CD4-positive, CD25-positive, alpha-beta regulatory T cell (primary cell): Measurements from ENCODE around the gene RBM38. TPM values are rescaled to one million over a fixed set of nuclear protein-coding genes. Genes with fewer than 3 reads are reported as not detected.

Source experiments
- ATAC-seq, 2 donors: fragments of 150-1000 bp; cut with Tn5 transposase; one replicate each; pipeline ENCODE4 v1.10.0; 2021; ENCODE audit warnings: low read depth in 2 of 2, moderate number of reproducible peaks in 2 of 2, moderate library complexity in 1 of 2
- DNase-seq, 3 donors: peaks; one replicate each; pipeline versions ENCODE4 v3.0.0 to v3.0.0-alpha.2; 2012 to 2022; ENCODE audit warnings: mixed read lengths in 1 of 3
- H3K27ac ChIP-seq: one replicate; pipeline ENCODE4 v1.7.0; 2013; ENCODE audit warnings: mild to moderate bottlenecking, low read length; ENCODE audit not compliant: insufficient read depth, poor library complexity, severe bottlenecking
- H3K27me3 ChIP-seq: one replicate; pipeline ENCODE4 v1.7.0; 2013; ENCODE audit warnings: low read length; ENCODE audit not compliant: control insufficient read depth, insufficient read depth
- H3K36me3 ChIP-seq: one replicate; pipeline ENCODE4 v1.7.0; 2013; ENCODE audit warnings: mild to moderate bottlenecking, low read length, moderate library complexity; ENCODE audit not compliant: control insufficient read depth, insufficient read depth
- H3K4me1 ChIP-seq: 2 replicates; pipeline ENCODE4 v1.7.0; 2013; ENCODE audit warnings: mild to moderate bottlenecking, low read length; ENCODE audit not compliant: insufficient read depth, control insufficient read depth, poor library complexity, severe bottlenecking
- H3K4me3 ChIP-seq: one replicate; pipeline ENCODE4 v1.7.0; 2013; ENCODE audit warnings: low read depth, mild to moderate bottlenecking, low read length, moderate library complexity
- H3K9me3 ChIP-seq, 2 experiments: 1 replicate in 1 of 2; 2 replicates in 1 of 2; pipeline ENCODE4 v1.7.0; 2013; ENCODE audit warnings: low read length in 2 of 2, mild to moderate bottlenecking in 1 of 2, moderate library complexity in 1 of 2; ENCODE audit not compliant: control insufficient read depth in 2 of 2
- H3K27ac Mint-ChIP-seq, 3 donors: one replicate each; pipeline ENCODE4 v1.8.0; 2020 to 2022; ENCODE audit warnings: mild to moderate bottlenecking in 3 of 3, mixed read lengths in 3 of 3, moderate library complexity in 2 of 3
- H3K27me3 Mint-ChIP-seq: one replicate; pipeline ENCODE4 v1.8.0; 2022; ENCODE audit warnings: mild to moderate bottlenecking, mixed read lengths
- H3K36me3 Mint-ChIP-seq: one replicate; pipeline ENCODE4 v1.8.0; 2020; ENCODE audit warnings: mixed read lengths
- H3K4me1 Mint-ChIP-seq, 4 donors: one replicate each; pipeline ENCODE4 v1.8.0; 2020 to 2022; ENCODE audit warnings: mixed read lengths in 4 of 4, mild to moderate bottlenecking in 1 of 4
- H3K4me3 Mint-ChIP-seq, 4 donors: one replicate each; pipeline ENCODE4 v1.8.0; 2020 to 2022; ENCODE audit warnings: mild to moderate bottlenecking in 4 of 4, mixed read lengths in 4 of 4, moderate library complexity in 3 of 4
- H3K9me3 Mint-ChIP-seq, 7 donors: one replicate each; pipeline ENCODE4 v1.8.0; 2020 to 2022; ENCODE audit warnings: mixed read lengths in 7 of 7, mild to moderate bottlenecking in 3 of 7, moderate library complexity in 2 of 7
- polyA plus RNA-seq, 4 donors: library from polyadenylated mRNA; unstranded; fragments of 300-500 nt; fragmentation: Illumina TruSeq; gene quantifications; one replicate each; pipeline ENCODE4 v1.2.3, GENCODE V29; 2021
- total RNA-seq: library from RNA; stranded (reverse); gene quantifications from one replicate; pipeline ENCODE4 v1.2.3, GENCODE V29; 2022

The RBM38 gene
- total and polyA plus RNA-seq, 5 donors from 2014 or later: 71.9 to 322 (median 126) TPM

- ATAC-seq (no peak), DNase-seq (no peak)
- H3K4me3 Mint-ChIP-seq: peak overlapping the region in 2 of 4 donors; percentile 76 to 96
- H3K4me1 Mint-ChIP-seq: peaks cover 5 to 29% (median 19%) of the 10 kb centered on the region in 4 donors
- peaks cover 4% of the 10 kb centered on the region for H3K36me3 ChIP-seq
- H3K4me3 ChIP-seq: no peak overlapping the region
- no peaks in the 10 kb centered on the region for H3K27me3 ChIP-seq
- H3K9me3 Mint-ChIP-seq: peaks cover 0 to 2% (median 0%) of the 10 kb centered on the region in 7 donors
- peaks cover 5% of the 10 kb centered on the region for H3K27me3 Mint-ChIP-seq
- no peaks in the 10 kb centered on the region for H3K9me3 ChIP-seq
- peak overlapping the region; percentile 42 to 76 (median 56) for H3K27ac Mint-ChIP-seq
- no peak overlapping the region for H3K27ac ChIP-seq
- peaks cover 29% of the 10 kb centered on the region for H3K4me1 ChIP-seq
- H3K36me3 Mint-ChIP-seq: peaks cover 13% of the 10 kb centered on the region
Measured at GRCh38 chr20:57387945-57388371, 3.2 kb upstream of the RBM38 start.

- H3K9me3 ChIP-seq: no peaks in the 10 kb centered on the region
- ATAC-seq (peak; percentile 25 to 34), DNase-seq (peak; percentile 53 to 86 (median 72))
- peaks cover 40% of the 10 kb centered on the region for H3K4me1 ChIP-seq
- no peaks in the 10 kb centered on the region for H3K27me3 ChIP-seq
- H3K36me3 ChIP-seq: peaks cover 14% of the 10 kb centered on the region
- Mint-ChIP-seq H3K4me3 (peak overlapping the region; percentile 87 to 96 (median 92)), H3K4me1 (peaks cover 5 to 34% (median 24%) of the 10 kb centered on the region in 4 donors), H3K36me3 (peaks cover 25% of the 10 kb centered on the region), H3K9me3 (peaks cover 0 to 2% (median 0%) of the 10 kb centered on the region in 7 donors), H3K27me3 (peaks cover 8% of the 10 kb centered on the region), H3K27ac (peak overlapping the region; percentile 78 to 98 (median 95))
- H3K4me3 ChIP-seq: peak overlapping the region; percentile 55
- H3K27ac ChIP-seq: peak overlapping the region; percentile 83
Measured at GRCh38 chr20:57388953-57389694, 2.1 kb upstream of the RBM38 start.

- H3K27me3 ChIP-seq: no peaks in the 10 kb centered on the region
- H3K4me3 ChIP-seq: peak overlapping the region; percentile 55
- H3K36me3 Mint-ChIP-seq: peaks cover 25% of the 10 kb centered on the region
- H3K27me3 Mint-ChIP-seq: peaks cover 8% of the 10 kb centered on the region
- peaks cover 0 to 2% (median 0%) of the 10 kb centered on the region in 7 donors for H3K9me3 Mint-ChIP-seq
- peak overlapping the region; percentile 83 for H3K27ac ChIP-seq
- no peaks in the 10 kb centered on the region for H3K9me3 ChIP-seq
- peak overlapping the region; percentile 95 to 98 (median 96) for H3K27ac Mint-ChIP-seq
- ATAC-seq: no peak
- peaks cover 48% of the 10 kb centered on the region for H3K4me1 ChIP-seq
- DNase-seq: peak in 2 of 3 donors; percentile 66 to 67
- peak overlapping the region; percentile 87 to 96 (median 92) for H3K4me3 Mint-ChIP-seq
- H3K36me3 ChIP-seq: peaks cover 18% of the 10 kb centered on the region
- peaks cover 5 to 40% (median 26%) of the 10 kb centered on the region in 4 donors for H3K4me1 Mint-ChIP-seq
Measured at GRCh38 chr20:57389695-57390603, 1.2 kb upstream of the RBM38 start.

- ATAC-seq: peak in 1 of 2 donors; percentile 1
- Histone ChIP-seq H3K27ac (peak overlapping the region; percentile 94), H3K36me3 (peaks cover 35% of the 10 kb centered on the region), H3K4me3 (peak overlapping the region; percentile 92), H3K9me3 (no peaks in the 10 kb centered on the region), H3K27me3 (no peaks in the 10 kb centered on the region), H3K4me1 (peaks cover 65% of the 10 kb centered on the region)
- Mint-ChIP-seq H3K27me3 (peaks cover 8% of the 10 kb centered on the region), H3K4me1 (peaks cover 5 to 56% (median 35%) of the 10 kb centered on the region in 4 donors), H3K27ac (peak overlapping the region; percentile 98 to 100 (median 99)), H3K36me3 (peaks cover 37% of the 10 kb centered on the region), H3K9me3 (peaks cover 0 to 2% (median 0%) of the 10 kb centered on the region in 7 donors), H3K4me3 (peak overlapping the region; percentile 91 to 99 (median 96))
- DNase-seq: peak in 1 of 3 donors; percentile 51
Measured at GRCh38 chr20:57391439-57392301, 474 bp downstream of the RBM38 start.

- H3K4me3 Mint-ChIP-seq: peak overlapping the region; percentile 91 to 99 (median 96)
- ATAC-seq (peak; percentile 58 to 60), DNase-seq (peak; percentile 79 to 92 (median 92))
- H3K9me3 ChIP-seq: no peaks in the 10 kb centered on the region
- peaks cover 5 to 66% (median 42%) of the 10 kb centered on the region in 4 donors for H3K4me1 Mint-ChIP-seq
- H3K27me3 ChIP-seq: no peaks in the 10 kb centered on the region
- peaks cover 45% of the 10 kb centered on the region for H3K36me3 Mint-ChIP-seq
- H3K9me3 Mint-ChIP-seq: peaks cover 0 to 2% (median 0%) of the 10 kb centered on the region in 7 donors
- H3K27me3 Mint-ChIP-seq: peaks cover 8% of the 10 kb centered on the region
- H3K36me3 ChIP-seq: peaks cover 45% of the 10 kb centered on the region
- peak overlapping the region; percentile 94 for H3K27ac ChIP-seq
- H3K4me1 ChIP-seq: peaks cover 75% of the 10 kb centered on the region
- peak overlapping the region; percentile 98 to 100 (median 99) for H3K27ac Mint-ChIP-seq
- H3K4me3 ChIP-seq: peak overlapping the region; percentile 92
Measured at GRCh38 chr20:57392512-57393271, 1.5 kb downstream of the RBM38 start.

GRCh38 chr20:57393321-57394120, 2.3 kb downstream of the RBM38 start:
- no peaks in the 10 kb centered on the region for H3K9me3 ChIP-seq
- Mint-ChIP-seq H3K36me3 (peaks cover 49% of the 10 kb centered on the region), H3K27ac (peak overlapping the region; percentile 98 to 100 (median 99))

More at GRCh38 chr20:57393321-57394120, 2.3 kb downstream of the RBM38 start:
- peaks cover 84% of the 10 kb centered on the region for H3K4me1 ChIP-seq
- Mint-ChIP-seq H3K4me3 (peak overlapping the region; percentile 91 to 99 (median 96)), H3K27me3 (peaks cover 15% of the 10 kb centered on the region), H3K9me3 (peaks cover 0 to 2% (median 0%) of the 10 kb centered on the region in 7 donors), H3K4me1 (peaks cover 10 to 75% (median 46%) of the 10 kb centered on the region in 4 donors)
- ATAC-seq: no peak
- no peaks in the 10 kb centered on the region for H3K27me3 ChIP-seq
- DNase-seq: no peak
- peaks cover 45% of the 10 kb centered on the region for H3K36me3 ChIP-seq
- peak overlapping the region; percentile 78 for H3K4me3 ChIP-seq
- H3K27ac ChIP-seq: peak overlapping the region; percentile 94
